ENCODE measurements around the gene SAPCD2. TPM values are rescaled to one million over a fixed set of nuclear protein-coding genes. Genes with fewer than 3 reads are reported as not detected.

Gene SAPCD2
- total RNA-seq, 1 donor from 2014 or later: 2.7 TPM

DNA sequence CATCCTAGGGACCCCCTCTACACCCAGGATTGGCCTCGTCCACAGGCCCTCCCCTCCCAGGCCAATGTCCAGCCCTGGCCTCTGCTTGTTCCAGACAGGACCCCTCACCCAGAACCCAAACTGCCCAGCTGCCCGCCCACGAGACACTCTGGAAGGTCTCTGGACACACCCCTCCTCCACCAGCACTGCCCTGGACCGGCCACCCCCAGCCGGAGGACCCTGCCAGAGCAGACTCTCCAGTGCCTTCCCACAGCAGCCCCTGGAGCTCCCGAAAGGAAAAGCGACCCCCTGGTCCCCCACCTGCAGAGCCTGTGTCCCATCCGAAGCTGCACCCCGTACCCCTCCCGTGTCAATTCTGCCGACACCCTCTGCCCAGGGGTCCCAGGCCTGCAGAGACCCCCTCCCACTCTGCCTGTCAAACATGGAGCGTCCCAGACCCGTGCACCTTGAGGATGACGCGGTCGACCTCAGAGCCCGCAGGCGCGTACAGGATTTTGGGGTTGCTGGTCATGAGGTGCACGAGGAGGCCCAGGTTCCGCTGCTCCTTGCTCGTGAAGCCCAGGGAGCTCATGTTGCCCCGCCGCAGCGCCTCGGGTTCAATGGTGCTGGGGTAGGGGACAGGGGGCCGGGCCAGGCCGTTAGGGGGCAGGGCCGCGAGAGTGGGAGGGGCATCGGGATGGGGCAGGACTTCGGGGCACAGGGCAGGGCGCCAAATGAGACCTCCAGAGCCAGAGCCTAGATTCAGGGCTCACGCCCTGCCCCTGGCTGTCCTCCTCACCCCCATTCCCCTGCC, 50.3 kb downstream of the SAPCD2 start:
- Histone ChIP-seq H3K27me3 (no peaks in the 10 kb centered on the region), H3K4me3 (no peak overlapping the region), H3K9me3 (no peaks in the 10 kb centered on the region), H3K4me1 (no peaks in the 10 kb centered on the region), H3K36me3 (peaks cover 0 to 20% of the 10 kb centered on the region in 2 donors), H3K27ac (no peak overlapping the region)
- intact Hi-C loops (cut with DNase I): no loop called here
- TF ChIP-seq POLR2A (IDR thresholded peaks at IDR 0.05) (no peak), CTCF (IDR thresholded peaks at IDR 0.05) (no peak), POLR2AphosphoS5 (IDR thresholded peaks at IDR 0.05; ENCODE audit: insufficient read depth in 1 of 2, low read depth in 1 of 2) (no peak)
- no peak for DNase-seq (ENCODE audit: extremely low spot score in 2 of 2)

- Histone ChIP-seq H3K36me3 (peaks cover 0 to 20% of the 10 kb centered on the region in 2 donors), H3K9me3 (no peaks in the 10 kb centered on the region), H3K27ac (no peak overlapping the region), H3K4me3 (no peak overlapping the region), H3K4me1 (no peaks in the 10 kb centered on the region), H3K27me3 (no peaks in the 10 kb centered on the region)
- no peak for DNase-seq (ENCODE audit: extremely low spot score in 2 of 2)
- no peak for TF ChIP-seq POLR2A (IDR thresholded peaks at IDR 0.05)
- no peak for TF ChIP-seq CTCF (IDR thresholded peaks at IDR 0.05)
- TF ChIP-seq POLR2AphosphoS5 (IDR thresholded peaks at IDR 0.05; ENCODE audit: insufficient read depth in 1 of 2, low read depth in 1 of 2): no peak
- intact Hi-C loops (cut with DNase I): no loop called here
Measured at GRCh38 chr9:137018761-137019559, 51.4 kb downstream of the SAPCD2 start.

DNA sequence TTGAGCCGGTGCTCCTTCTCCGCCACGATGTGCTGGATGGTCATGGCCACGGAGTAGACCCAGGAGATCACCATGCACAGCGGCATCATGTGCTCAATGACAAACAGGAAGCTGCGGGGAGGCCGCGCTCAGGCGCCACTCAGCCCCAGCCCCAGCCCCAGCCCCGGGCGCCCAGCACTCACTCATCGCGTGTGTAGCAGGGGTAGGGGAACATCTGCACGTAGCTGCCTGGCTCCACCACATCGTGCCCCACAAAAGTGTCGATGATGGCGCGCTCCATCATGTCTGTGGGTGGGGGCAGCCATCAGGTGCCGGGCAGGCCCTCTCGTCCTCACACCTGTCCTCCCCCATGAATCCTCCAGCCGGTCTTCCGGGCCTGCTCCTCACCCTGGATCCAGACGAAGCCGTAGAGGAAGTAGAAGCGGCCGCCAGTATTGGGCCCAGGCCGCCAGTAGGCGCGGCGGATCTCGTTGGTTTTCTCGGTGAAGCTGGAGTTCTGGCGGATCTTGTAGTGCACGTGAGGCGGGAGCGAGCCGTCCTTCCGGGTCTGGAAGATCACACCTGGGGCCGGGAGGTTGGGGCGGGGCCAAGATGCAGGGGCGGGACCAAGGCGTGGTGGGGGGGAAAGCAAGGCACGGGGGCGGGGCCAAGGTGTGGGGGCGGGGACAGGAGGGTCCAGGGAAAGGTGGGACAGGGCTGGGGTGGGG, 52.4 kb downstream of the SAPCD2 start:
- Histone ChIP-seq H3K27me3 (no peaks in the 10 kb centered on the region), H3K36me3 (peaks cover 0 to 20% of the 10 kb centered on the region in 2 donors), H3K9me3 (no peaks in the 10 kb centered on the region), H3K4me1 (no peaks in the 10 kb centered on the region), H3K27ac (no peak overlapping the region), H3K4me3 (no peak overlapping the region)
- no peak for DNase-seq (ENCODE audit: extremely low spot score in 2 of 2)
- no peak for TF ChIP-seq POLR2AphosphoS5 (IDR thresholded peaks at IDR 0.05; ENCODE audit: insufficient read depth in 1 of 2, low read depth in 1 of 2)
- no peak for TF ChIP-seq POLR2A (IDR thresholded peaks at IDR 0.05)
- no peak for TF ChIP-seq CTCF (IDR thresholded peaks at IDR 0.05)
- intact Hi-C loops (cut with DNase I): no loop called here

GRCh38 chr9:137017071-137017470, 53.3 kb downstream of the SAPCD2 start:
- H3K4me1 ChIP-seq: no peaks in the 10 kb centered on the region
- no peaks in the 10 kb centered on the region for H3K27me3 ChIP-seq
- intact Hi-C loops (cut with DNase I): no loop called here
- no peak overlapping the region for H3K4me3 ChIP-seq
- no peak for DNase-seq (ENCODE audit: extremely low spot score in 2 of 2)
- H3K9me3 ChIP-seq: no peaks in the 10 kb centered on the region
- H3K27ac ChIP-seq: no peak overlapping the region
- H3K36me3 ChIP-seq: peaks cover 0 to 20% of the 10 kb centered on the region in 2 donors
- TF ChIP-seq CTCF (IDR thresholded peaks at IDR 0.05): no peak
- no peak for TF ChIP-seq POLR2AphosphoS5 (IDR thresholded peaks at IDR 0.05; ENCODE audit: insufficient read depth in 1 of 2, low read depth in 1 of 2)
- no peak for TF ChIP-seq POLR2A (IDR thresholded peaks at IDR 0.05)
